DMS114 treated with DMSO at 0.1 percent for 48 hours (cell line): ENCODE results near the gene ATP10B.
"Not testable (repeated sequence)": the region's sequence is repeated elsewhere in the genome, so short reads cannot be mapped to it uniquely, and the experiment has no call there.

ENCODE experiments used
- DNase-seq: peaks from one replicate; lab custom pipeline; 2025; ENCODE audit not compliant: unreplicated experiment; lab: John Stamatoyannopoulos, UW

ATP10B gene, protein sequence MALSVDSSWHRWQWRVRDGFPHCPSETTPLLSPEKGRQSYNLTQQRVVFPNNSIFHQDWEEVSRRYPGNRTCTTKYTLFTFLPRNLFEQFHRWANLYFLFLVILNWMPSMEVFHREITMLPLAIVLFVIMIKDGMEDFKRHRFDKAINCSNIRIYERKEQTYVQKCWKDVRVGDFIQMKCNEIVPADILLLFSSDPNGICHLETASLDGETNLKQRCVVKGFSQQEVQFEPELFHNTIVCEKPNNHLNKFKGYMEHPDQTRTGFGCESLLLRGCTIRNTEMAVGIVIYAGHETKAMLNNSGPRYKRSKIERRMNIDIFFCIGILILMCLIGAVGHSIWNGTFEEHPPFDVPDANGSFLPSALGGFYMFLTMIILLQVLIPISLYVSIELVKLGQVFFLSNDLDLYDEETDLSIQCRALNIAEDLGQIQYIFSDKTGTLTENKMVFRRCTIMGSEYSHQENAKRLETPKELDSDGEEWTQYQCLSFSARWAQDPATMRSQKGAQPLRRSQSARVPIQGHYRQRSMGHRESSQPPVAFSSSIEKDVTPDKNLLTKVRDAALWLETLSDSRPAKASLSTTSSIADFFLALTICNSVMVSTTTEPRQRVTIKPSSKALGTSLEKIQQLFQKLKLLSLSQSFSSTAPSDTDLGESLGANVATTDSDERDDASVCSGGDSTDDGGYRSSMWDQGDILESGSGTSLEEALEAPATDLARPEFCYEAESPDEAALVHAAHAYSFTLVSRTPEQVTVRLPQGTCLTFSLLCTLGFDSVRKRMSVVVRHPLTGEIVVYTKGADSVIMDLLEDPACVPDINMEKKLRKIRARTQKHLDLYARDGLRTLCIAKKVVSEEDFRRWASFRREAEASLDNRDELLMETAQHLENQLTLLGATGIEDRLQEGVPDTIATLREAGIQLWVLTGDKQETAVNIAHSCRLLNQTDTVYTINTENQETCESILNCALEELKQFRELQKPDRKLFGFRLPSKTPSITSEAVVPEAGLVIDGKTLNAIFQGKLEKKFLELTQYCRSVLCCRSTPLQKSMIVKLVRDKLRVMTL (N-terminal part only)

DNA sequence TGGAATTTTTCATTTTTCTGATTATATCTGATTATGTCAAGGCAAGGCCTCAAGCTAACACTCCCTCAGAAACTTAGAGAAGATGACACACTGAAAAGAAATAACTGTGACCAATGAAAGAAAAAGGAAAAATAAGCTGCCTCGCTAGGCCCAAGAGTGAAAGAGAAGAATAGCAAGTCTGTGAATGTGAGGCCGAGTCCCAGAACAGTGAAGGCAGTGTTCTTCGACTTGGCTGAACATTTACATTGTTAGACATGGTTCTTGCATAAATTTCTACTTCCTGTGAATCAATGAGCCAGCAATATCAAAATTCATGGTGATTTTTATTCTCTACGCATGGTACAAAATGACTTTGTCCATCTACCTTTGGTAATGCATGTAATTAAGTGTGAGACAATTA is at the start of gene ATP10B:
TSS of gene ATP10B (minus strand) at position 163 of the 400 bp plus-strand sequence. CDS start 164,137 bp downstream, outside the sequence.
- no peak for DNase-seq

DNA sequence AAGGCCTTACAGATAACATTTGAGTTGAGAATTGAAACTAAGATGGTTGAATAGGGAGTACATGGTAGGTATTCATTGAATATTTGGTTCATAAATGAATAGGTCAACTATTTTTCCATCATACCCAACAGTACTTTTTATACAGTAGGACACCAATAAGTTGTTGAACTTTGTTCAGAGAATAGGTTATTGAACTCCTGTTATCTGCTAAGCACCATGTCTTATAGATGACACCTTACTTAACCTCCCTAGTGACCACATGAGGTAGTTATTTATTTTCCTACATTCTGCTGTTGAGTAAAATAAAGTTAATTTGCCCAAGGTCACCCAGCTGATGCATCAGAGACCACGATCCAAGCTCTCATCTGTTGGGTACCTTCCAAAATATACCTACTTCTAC is 49.6 kb upstream of the ATP10B start:
- no peak for DNase-seq

DNA sequence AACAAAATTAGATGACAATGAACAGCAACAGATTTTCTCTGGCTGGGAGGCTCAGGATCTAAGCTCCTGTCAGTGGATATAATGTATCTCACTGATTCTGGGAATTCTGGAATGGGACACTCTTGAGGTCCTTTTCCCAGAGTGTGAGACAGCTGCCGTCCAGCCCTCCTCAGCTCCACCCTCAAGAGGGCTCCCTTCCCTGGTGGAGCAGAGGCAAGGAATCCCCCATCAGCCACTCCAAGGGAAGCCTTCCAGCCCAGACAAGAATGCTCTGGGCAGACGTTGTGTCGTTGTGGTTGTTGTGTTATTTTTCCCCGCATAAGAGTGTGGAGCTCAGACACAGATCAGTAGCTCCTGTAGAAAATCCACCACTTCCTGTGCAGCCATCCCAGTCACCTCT is 47.7 kb upstream of the ATP10B start:
- no peak for DNase-seq

DNA sequence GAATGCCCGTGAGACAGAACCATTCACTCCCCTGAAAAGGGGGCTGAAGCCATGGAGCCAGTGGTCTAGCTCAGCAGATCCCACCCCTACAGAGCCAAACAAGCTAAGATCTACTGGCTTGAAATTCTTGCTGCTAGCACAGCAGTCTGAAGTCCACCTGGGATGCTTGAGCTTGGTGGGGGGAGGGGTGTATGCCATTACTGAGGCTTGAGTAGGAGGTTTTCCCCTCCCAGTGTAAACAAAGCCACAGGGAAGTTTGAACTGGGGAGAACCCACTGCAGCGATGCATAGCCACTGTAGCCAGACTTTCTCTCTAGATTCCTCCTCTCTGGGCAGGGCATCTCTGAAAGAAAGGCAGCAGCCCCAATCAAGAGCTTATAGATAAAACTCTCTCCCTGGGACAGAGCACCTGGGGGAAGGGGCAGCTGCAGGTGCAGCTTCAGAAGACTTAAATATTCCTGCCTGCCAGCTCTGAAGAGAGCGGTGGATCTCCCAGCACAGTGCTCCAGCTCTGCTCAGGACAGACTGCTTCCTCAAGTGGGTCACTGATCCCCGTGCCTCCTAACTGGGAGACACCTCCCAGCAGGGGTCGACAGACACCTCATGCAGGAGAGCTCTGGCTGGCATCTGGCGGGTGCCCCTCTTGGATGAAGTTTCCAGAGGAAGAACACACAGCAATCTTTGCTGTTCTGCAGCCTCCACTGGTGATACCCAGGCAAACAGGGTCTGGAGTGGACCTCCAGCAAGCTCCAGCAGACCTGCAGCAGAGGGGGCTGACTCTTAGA is 41.4 kb upstream of the ATP10B start:
- not testable (repeated sequence) for DNase-seq

DNA sequence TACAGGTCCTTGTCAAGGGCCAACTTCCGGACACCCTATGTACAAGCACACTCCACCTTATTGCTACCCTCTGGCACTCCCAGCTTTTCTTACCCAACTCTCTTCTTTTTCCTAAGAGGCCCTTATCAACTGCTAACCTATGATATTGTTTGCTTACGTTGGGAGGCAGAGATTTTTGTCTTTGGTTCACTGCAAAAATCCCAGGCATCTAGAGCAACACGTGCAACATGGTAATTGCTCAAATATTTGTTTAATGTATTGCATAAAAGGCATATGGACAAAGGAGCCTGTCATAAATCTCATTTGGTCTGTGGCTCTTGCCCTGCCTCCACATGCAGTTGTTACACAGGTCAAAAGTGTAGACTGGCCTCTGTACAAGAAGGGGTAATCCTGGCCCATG is 35.8 kb upstream of the ATP10B start:
- no peak for DNase-seq

DNA sequence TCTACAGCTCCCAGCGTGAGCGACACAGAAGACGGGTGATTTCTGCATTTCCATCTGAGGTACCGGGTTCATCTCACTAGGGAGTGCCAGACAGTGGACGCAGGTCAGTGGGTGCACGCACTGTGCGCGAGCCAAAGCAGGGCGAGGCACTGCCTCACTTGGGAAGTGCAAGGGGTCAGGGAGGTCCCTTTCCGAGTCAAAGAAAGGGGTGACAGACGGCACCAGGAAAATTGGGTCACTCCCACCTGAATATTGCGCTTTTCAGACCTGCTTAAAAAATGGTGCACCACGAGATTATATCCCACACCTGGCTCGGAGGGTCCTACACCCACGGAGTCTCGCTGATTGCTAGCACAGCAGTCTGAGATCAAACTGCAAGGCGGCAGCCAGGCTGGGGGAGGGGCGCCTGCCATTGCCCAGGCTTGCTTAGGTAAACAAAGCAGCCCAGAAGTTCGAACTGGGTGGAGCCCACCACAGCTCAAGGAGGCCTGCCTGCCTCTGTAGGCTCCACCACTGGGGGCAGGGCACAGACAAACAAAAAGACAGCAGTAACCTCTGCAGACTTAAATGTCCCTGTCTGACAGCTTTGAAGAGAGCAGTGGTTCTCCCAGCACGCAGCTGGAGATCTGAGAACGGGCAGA is 21.7 kb upstream of the ATP10B start:
- not testable (repeated sequence) for DNase-seq

DNA sequence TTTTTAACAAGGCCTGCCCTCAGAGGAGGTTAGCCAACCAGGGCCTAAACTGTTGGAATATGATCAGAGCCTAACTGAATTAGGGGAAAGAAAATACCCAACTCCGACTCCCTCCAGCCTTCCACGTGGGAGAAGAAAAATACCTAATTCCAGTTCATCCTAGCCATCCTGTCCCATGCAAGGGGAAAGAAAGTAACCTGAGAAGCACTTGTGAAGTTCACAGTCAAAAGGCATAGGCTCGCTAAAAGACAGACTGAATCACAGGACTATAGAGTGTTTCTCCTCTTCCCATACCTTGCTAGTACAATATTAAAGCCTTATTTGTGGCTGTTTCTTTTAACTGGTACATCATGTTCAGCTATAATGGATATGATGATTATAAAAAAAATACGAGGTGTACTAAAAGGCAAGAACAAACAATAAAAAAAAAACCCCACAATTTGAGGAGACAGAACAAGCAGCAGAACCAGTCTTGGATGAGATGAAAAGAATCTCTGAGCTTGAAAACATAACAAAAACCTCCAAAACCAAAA is 18.0 kb upstream of the ATP10B start:
- DNase-seq = no peak

DNA sequence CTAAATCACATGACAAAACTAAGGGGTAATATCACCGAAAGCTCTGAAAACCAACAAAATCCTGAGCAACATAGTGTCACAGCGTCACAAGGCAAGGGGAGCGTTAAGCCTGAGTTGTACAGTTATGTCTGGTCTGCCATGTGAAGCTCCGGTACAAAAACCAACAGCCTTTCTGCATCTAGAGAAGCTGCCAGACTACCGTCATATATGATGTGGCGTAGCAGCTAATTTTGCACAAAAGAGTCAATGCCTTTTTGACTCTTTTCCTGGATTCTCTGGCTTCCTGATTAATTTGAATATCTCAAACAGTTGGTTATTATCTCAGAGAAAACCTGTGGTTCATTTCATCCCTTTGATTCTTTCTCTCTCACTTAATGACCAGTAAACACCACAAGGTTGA is 16.0 kb upstream of the ATP10B start:
- no peak for DNase-seq

DNA sequence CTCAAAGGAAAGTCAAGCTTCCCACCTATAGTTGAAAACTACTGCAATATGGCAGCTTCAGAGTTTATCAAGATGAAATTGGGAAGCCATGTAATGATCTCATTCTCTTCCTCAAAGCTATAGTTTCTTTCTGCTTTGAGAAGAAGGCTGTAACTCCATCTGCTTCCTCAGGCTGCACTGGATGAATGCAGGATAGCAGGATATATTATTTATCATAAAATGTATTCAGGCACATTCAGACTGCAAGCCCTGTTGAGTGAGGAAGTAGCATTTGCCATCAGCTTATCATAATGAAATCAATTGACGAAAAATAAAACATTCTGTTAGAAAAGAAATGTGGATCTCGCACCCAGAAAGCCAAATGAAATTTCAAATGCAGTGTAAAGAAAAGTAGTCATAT is 560 bp downstream of the ATP10B start:
- no peak for DNase-seq

DNA sequence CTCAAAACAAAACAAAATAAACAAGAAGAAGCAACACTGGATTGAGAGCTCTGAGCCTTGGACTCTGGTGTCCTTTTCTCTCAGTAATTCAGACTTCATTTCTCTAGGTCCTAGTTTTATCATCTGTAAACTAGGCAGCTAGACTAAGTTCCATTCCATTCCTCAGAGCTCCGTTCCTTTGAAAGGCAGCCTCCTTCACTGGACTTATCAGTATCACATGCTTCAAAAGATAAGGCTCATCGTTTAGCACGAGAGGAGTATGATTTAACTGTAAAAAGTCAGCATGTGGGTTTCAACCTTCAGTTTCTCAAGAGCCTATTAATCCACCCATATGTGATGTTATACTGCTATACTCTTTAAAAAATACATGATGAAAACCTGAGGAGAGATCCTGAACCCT is 1.6 kb downstream of the ATP10B start:
- DNase-seq = no peak

DNA sequence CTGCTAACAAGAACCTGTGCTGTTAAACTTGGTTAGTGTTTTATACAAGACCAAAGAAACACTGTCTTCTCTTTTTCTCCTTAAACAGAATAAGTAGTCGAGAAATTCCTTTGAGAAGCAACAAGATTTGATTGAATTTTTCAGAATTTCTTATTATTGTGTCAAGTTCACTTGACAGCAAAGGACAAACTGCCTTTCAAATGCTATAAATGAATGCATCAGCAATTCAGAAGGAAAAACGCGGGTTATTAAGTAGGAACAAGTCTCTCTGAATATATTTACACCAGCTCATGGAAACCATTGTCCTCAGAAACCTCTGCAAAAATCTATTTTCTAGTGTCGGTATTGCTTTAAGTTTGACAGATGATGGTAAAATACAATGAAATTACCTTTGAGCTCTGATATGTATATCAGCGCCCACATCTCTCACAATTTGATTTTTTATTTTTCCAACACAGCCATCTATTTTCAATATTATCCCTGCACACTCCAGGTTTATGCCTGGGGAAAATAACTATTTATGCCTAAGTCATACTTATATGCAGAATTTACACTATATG is 4.4 kb downstream of the ATP10B start:
- DNase-seq = no peak

DNA sequence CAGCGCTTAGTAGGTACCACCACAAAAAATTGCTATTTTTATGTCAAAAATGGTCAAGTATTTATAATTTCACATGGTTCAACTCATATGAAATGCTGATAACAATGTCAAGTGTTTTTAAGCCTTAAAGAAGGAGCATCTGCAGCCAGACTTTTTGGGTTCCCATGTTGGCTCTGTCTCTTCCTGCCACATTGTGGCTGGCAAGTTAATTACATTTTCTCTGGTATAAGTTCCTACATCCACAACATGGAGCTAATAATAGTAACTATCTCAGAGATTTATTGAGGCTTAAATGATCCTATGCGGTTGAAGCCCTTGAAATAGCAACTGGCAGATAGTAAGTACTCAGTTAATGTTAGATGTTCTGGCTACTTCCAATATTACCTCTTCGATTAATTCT is 5.4 kb downstream of the ATP10B start:
- no peak for DNase-seq

DNA sequence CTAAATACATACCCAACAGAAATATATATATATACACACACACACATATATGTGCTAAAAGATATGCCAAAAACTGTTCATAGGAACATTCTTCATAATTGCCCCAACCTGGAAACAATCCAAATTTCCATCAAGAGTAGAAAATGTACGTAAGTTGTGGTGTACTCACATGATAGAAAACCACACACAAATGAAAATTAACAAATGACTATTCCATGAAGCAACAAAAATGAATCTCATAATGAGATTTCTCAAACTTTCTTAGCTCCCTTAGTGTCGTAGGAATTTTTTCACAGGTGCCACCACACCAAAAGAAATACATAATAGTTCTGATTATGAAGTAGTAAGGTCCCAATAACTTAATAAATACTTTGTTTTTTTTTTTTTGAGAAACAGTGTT is 7.8 kb downstream of the ATP10B start:
- DNase-seq = no peak

DNA sequence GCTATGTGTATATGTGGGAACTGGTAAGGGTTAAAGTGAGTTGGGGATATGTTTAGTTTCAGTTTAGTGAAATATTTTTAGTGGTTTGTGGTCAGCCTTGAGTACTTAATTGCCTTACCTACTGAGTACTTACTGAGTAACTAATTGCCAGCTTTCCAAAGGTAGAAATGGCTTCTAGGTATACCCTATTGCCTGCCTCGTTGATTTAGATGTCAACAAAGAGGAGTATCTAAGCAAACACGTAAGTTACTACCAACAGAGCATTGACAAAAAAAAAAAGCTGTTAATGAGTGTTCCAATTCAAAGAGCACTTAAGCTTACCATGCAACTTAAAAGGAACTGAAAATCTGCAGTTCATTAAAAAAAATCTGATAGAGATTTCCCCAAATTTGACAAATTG is 8.8 kb downstream of the ATP10B start:
- no peak for DNase-seq

DNA sequence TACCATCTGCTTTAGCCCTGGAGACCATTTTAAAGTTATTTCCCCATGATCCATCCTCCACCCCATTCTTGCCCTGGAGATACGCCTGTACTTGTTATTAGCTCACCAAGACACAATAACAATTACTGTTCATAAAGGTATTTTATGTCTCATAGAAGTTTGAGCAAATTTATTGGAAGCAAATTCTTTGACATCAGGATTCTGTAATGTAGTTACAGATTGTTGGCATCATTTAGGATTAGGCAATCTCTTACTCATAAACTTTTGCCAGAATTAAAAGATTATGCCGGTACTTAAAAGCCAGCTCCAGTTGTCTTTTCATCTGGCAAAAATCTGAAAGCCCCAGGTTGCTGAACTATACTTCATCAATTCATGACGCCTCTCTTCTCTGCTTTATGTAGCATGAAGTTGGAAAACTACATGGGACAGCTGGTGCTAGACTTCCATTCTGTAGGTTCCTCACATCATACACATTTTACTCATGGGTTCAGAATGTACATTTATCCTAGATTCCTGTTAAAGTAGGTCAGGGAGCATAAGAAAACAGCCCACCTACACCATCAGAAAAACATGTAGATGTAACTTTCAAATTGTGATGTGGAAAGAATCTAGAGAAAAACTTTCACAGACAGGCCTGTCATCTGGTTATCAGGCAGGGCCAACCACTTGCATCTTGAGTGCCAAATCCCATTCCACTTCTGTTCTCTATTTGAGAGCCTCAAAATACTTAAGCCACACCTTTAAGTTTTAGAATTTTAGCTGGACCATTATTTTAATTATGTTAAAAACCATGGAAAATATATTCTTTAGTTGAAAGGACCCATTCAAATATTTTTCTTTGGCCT is 14.0 kb downstream of the ATP10B start:
- no peak for DNase-seq

DNA sequence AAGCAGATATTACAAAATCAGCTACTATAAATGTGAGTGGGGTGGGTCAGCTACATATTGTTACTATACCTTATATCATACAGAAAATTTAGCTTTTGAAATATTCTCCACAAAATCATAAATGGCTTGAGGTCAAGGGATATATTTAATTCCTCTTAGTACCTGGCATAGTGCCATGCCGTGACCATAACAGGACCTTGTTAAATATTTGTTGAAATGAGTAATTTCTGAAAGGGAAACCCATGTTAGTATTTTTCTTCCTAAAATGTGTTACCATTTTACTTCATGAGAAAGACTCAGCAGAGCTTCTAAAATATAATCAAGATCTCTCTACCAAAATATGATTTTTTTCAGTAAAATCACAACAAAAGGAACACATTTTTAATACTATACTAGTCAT is 14.8 kb downstream of the ATP10B start:
- DNase-seq = no peak

DNA sequence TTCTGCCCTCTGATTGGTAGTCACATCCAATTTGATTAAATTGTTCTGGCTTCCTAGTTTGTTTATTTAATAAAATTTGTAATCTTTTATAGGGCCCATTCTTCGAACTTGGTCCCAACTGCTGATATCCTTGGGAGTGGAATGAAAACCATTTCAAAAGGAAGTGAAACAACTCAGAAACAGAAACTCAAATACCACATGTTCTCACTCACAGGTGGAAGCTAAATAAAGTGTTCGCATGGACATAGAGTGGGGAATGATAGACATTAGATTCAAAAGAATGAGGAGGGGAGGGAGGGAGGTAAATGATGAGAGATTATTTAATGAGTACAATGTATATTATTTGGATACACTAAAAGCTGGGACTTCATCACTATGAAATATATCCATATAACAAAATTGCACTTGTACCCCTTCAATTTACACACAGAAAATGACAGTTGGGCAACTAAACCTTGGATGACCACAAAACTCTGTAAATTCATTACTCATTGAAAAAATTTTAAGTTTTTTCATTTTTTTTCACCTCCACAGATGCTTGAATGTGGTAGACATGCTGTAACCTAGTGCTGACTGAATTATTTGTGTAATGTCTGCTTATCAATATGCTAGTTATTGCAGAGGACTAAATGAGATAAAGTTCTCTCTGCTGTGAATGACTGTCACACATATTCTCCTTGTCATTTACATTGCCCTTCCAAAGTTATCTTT is 16.0 kb downstream of the ATP10B start:
- no peak for DNase-seq

DNA sequence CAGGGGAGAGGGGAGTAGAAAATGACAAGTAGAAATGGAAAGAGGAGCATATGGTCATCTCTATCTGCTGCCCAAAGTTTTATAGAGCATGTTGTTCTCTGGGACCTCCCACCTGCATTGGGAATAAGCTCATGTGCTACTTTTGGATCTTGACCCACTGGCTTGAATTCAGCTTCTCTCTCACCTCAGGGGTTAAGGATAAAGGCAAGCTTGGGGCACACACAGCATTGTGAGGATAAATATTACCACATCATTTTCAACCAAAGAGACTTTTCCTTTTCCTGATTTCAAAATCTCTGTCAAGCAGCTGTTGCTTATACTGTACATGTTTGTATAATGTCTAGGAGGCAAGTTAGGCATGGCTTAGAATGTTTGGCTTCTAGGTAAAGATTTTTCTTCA is 16.6 kb downstream of the ATP10B start:
- DNase-seq = no peak
